ENCODE measurements around the gene MALRD1. TPM values are rescaled to one million over a fixed set of nuclear protein-coding genes. Genes with fewer than 3 reads are reported as not detected.

The MALRD1 gene
- total RNA-seq, 2 experiments from 2014 or later: not detected

GRCh38 chr10:19710600-19710999, 662.0 kb downstream of the MALRD1 start:
- ChIA-PET POLR2A (no interaction called here), CTCF (no interaction called here)
- no peak for DNase-seq
- TF ChIP-seq CTCF (IDR thresholded peaks at IDR 0.05): no peak
- H3K4me1 ChIP-seq (ENCODE audit: insufficient read depth, low read length): no peaks in the 10 kb centered on the region
- H3K4me3 Mint-ChIP-seq: no peak overlapping the region
- peaks cover 5 to 16% of the 10 kb centered on the region in 2 experiments for H3K9me3 ChIP-seq (ENCODE audit: control insufficient read depth in 1 of 2, insufficient read depth in 1 of 2, low read length in 2 of 2)
- no peaks in the 10 kb centered on the region for H3K27me3 ChIP-seq (ENCODE audit: control insufficient read depth in 1 of 2, insufficient read depth in 2 of 2, low read length in 2 of 2)
- no peaks in the 10 kb centered on the region for H3K4me1 Mint-ChIP-seq (ENCODE audit: low read depth)
- H3K36me3 Mint-ChIP-seq (ENCODE audit: low read depth): no peaks in the 10 kb centered on the region
- intact Hi-C loops (cut with DNase I, micrococcal nuclease): no loop called here
- H3K27me3 Mint-ChIP-seq: no peaks in the 10 kb centered on the region
- no peak for ATAC-seq (ENCODE audit: poor library complexity)
- no peak overlapping the region for H3K27ac ChIP-seq (ENCODE audit: low read depth in 1 of 2, low read length in 2 of 2)
- H3K9me3 Mint-ChIP-seq: peaks cover 25% of the 10 kb centered on the region
- no peaks in the 10 kb centered on the region for H3K36me3 ChIP-seq (ENCODE audit: insufficient read depth, low read length)
- no peak overlapping the region for H3K27ac Mint-ChIP-seq
- H3K4me3 ChIP-seq (ENCODE audit: low read length): no peak overlapping the region

GRCh38 chr10:19713159-19713558, 664.6 kb downstream of the MALRD1 start:
- no peak overlapping the region for H3K27ac ChIP-seq (ENCODE audit: low read depth in 1 of 2, low read length in 2 of 2)
- Mint-ChIP-seq H3K4me1 (ENCODE audit: low read depth) (no peaks in the 10 kb centered on the region), H3K27me3 (no peaks in the 10 kb centered on the region), H3K4me3 (no peak overlapping the region), H3K9me3 (peaks cover 26% of the 10 kb centered on the region), H3K27ac (no peak overlapping the region), H3K36me3 (ENCODE audit: low read depth) (no peaks in the 10 kb centered on the region)
- DNase-seq (no peak), ATAC-seq (ENCODE audit: poor library complexity) (no peak)
- TF ChIP-seq CTCF (IDR thresholded peaks at IDR 0.05): no peak
- no peaks in the 10 kb centered on the region for H3K4me1 ChIP-seq (ENCODE audit: insufficient read depth, low read length)
- ChIA-PET CTCF (no interaction called here), POLR2A (no interaction called here)
- no peak overlapping the region for H3K4me3 ChIP-seq (ENCODE audit: low read length)
- peaks cover 5 to 16% of the 10 kb centered on the region in 2 experiments for H3K9me3 ChIP-seq (ENCODE audit: control insufficient read depth in 1 of 2, insufficient read depth in 1 of 2, low read length in 2 of 2)
- no peaks in the 10 kb centered on the region for H3K36me3 ChIP-seq (ENCODE audit: insufficient read depth, low read length)
- H3K27me3 ChIP-seq (ENCODE audit: control insufficient read depth in 1 of 2, insufficient read depth in 2 of 2, low read length in 2 of 2): no peaks in the 10 kb centered on the region
- intact Hi-C loops (cut with DNase I, micrococcal nuclease): no loop called here

- no peaks in the 10 kb centered on the region for H3K27me3 Mint-ChIP-seq
- TF ChIP-seq CTCF (IDR thresholded peaks at IDR 0.05): no peak
- ATAC-seq (ENCODE audit: poor library complexity) (no peak), DNase-seq (no peak)
- no peaks in the 10 kb centered on the region for H3K27me3 ChIP-seq (ENCODE audit: control insufficient read depth in 1 of 2, insufficient read depth in 2 of 2, low read length in 2 of 2)
- peaks cover 5 to 11% of the 10 kb centered on the region in 2 experiments for H3K9me3 ChIP-seq (ENCODE audit: control insufficient read depth in 1 of 2, insufficient read depth in 1 of 2, low read length in 2 of 2)
- no peaks in the 10 kb centered on the region for H3K4me1 Mint-ChIP-seq (ENCODE audit: low read depth)
- H3K27ac ChIP-seq (ENCODE audit: low read depth in 1 of 2, low read length in 2 of 2): no peak overlapping the region
- no peaks in the 10 kb centered on the region for H3K36me3 ChIP-seq (ENCODE audit: insufficient read depth, low read length)
- intact Hi-C loops (cut with DNase I, micrococcal nuclease): no loop called here
- no peak overlapping the region for H3K4me3 Mint-ChIP-seq
- H3K9me3 Mint-ChIP-seq: peaks cover 26% of the 10 kb centered on the region
- no peaks in the 10 kb centered on the region for H3K36me3 Mint-ChIP-seq (ENCODE audit: low read depth)
- H3K4me3 ChIP-seq (ENCODE audit: low read length): no peak overlapping the region
- ChIA-PET CTCF (no interaction called here), POLR2A (no interaction called here)
- no peak overlapping the region for H3K27ac Mint-ChIP-seq
- H3K4me1 ChIP-seq (ENCODE audit: insufficient read depth, low read length): no peaks in the 10 kb centered on the region
Measured at GRCh38 chr10:19713800-19714525, 665.4 kb downstream of the MALRD1 start.

Measured in CD4-positive, alpha-beta T cell (primary cell).